ENCODE measurements around the gene ADRA2C. TPM values are rescaled to one million over a fixed set of nuclear protein-coding genes. Genes with fewer than 3 reads are reported as not detected.
"Not testable (repeated sequence)": the region's sequence is repeated elsewhere in the genome, so short reads cannot be mapped to it uniquely, and the experiment has no call there.

ADRA2C gene
- total RNA-seq, 1 experiment from 2014 or later = not detected

DNA sequence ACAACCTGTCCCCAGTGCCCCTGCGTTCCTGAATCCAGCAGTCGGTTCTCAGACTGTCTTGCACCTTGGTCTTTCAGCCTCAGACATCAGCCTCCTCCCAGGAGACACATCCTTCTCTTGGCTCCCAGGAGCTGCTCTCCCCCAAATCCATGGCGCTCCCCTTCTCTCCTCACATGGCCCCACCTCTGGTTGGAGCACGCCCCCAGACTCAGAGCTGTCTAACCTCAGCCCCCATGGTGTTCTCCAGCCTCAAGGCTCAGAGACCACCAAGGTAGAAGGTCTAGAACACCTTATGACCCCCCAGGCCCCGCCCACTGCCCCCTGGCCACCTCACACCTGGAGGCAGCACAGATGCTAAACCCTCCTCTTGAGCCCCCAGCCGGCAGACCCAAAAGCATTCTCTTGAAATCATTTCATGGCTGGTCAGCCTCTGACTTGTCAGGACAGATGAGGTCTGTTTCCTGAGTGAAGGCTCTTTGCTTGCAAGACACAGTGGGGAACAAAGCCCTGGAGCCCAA is 47.9 kb downstream of the ADRA2C start:
- DNase-seq (ENCODE audit: low read depth in 1 of 2, low spot score in 2 of 2) = no peak
- H3K27me3 ChIP-seq (replicated peaks) = 0 out of 2 replicates have a peak, but pooled peaks cover 3% of the 10 kb centered on the region

DNA sequence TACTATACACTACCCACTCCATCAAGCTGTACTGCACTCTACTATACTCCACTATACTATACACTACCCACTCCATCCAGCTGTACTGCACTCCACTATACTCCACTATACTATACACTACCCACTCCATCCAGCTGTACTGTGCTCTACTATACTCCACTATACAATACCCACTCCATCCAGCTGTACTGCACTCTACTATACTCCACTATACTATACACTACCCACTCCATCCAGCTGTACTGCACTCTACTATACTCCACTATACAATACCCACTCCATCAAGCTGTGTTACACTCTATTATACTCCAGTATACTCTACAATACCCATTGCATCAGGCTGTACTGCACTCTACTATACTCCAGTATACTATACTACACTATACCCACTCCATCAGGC is 48.7 kb downstream of the ADRA2C start:
- not testable (repeated sequence) for H3K4me3 ChIP-seq, H3K27ac ChIP-seq

More for the DNA sequence above, 47.9 kb downstream of the ADRA2C start:
- Histone ChIP-seq H3K27ac (no peak overlapping the region), H3K36me3 (no peaks in the 10 kb centered on the region), H3K4me3 (no peak overlapping the region), H3K9me3 (replicated peaks) (no peaks in the 10 kb centered on the region), H3K4me1 (replicated peaks) (no peaks in the 10 kb centered on the region)

DNA sequence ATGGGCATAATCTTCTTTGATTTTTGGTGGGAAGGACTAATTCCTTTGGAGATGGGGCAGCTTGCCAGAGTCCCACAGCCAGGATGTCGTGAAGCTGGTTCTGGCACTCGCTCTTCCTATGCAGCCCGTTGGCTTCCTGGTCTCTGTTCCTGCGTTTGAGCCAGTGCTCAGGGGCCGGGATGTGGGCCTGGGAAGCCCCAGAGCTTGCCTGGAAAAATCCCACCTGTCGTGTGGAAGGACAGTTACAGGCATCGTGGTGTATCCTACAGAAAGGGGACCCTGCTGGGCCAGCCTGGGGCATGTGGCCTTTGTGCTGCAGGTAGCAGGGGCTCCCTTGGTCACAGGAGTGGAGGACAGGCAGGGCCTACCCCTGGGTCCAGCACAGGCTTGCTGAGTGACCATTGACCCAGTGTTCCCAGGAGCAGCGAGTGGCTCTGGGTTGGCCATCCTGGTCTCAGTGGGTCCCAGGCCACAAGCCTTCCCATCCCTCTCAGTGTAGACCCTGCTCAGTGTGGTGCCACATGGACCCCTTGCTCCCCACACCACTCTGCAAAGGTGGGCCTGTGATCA is 50.2 kb downstream of the ADRA2C start:
- Histone ChIP-seq H3K36me3 (no peaks in the 10 kb centered on the region), H3K4me3 (no peak overlapping the region), H3K27me3 (replicated peaks) (no peaks in the 10 kb centered on the region; the same call in 1 of the 2 replicates), H3K27ac (no peak overlapping the region), H3K9me3 (replicated peaks) (no peaks in the 10 kb centered on the region), H3K4me1 (replicated peaks) (no peaks in the 10 kb centered on the region)
- no peak for DNase-seq (ENCODE audit: low read depth in 1 of 2, low spot score in 2 of 2)

More for the DNA sequence above, 48.7 kb downstream of the ADRA2C start:
- H3K9me3 ChIP-seq (replicated peaks); H3K36me3 ChIP-seq; H3K4me1 ChIP-seq (replicated peaks); DNase-seq (ENCODE audit: low read depth in 1 of 2, low spot score in 2 of 2); H3K27me3 ChIP-seq (replicated peaks): not testable (repeated sequence)

DNA sequence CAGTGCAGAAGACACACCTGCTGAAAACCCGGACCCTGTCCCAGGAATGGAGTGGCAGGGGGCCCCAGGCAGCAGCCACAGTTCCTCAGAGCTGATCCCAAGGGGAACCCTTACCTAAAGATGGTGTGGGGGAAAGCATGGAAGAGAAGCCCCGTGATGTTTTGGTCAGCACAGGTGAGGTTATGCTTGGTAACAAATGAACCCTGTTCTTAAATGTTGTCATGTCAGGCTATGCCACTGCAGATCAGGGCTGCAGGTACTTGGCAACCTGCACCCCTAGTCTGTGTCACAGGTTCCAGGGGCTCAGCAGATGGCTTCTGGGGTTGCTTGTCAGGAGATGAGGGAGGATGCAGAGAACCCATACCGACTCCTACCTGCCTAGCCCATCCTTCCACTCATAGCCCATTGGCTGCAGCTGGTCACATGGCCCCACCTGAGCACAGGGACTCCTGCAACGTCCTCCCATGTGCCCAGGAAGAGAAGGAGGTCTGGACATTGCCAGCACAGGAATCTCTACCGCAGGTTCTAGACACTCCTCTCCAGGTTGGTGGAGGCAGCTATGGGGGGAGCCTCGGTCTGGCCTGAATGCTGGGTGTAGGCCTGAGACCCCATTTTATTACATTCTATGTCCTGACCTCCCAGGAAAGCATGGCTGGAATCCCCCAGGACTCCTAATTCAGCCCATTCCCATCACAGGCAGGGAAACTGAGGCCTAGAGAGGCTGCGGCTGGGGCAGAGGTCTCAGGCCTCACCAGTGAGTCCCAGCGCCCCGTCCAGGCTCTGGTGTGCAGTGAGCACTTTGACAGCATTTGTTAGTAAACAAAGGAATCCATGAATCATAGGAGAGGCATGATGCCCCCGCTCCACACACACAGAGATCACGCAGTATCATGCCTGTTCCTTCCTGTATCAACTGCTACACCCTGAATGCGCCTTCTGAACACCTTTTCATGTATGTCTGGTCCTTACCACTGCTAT is 51.1 kb downstream of the ADRA2C start:
- H3K4me1 ChIP-seq (replicated peaks) = no peaks in the 10 kb centered on the region
- no peaks in the 10 kb centered on the region for H3K36me3 ChIP-seq
- H3K27ac ChIP-seq = no peak overlapping the region
- no peak overlapping the region for H3K4me3 ChIP-seq
- H3K9me3 ChIP-seq (replicated peaks) = no peaks in the 10 kb centered on the region
- no peak for DNase-seq (ENCODE audit: low read depth in 1 of 2, low spot score in 2 of 2)
- H3K27me3 ChIP-seq (replicated peaks) = peaks cover 6% of the 10 kb centered on the region

Other genes starting within 250 kb of the ADRA2C start
- 140 and 148 TPM in 2 replicates for gene LRPAP1, start 234.0 kb upstream of the ADRA2C start, total RNA-seq (2014; rRNA removed; shearing (Covaris generic))